ENCODE results near the gene TRIM10.

DNA sequence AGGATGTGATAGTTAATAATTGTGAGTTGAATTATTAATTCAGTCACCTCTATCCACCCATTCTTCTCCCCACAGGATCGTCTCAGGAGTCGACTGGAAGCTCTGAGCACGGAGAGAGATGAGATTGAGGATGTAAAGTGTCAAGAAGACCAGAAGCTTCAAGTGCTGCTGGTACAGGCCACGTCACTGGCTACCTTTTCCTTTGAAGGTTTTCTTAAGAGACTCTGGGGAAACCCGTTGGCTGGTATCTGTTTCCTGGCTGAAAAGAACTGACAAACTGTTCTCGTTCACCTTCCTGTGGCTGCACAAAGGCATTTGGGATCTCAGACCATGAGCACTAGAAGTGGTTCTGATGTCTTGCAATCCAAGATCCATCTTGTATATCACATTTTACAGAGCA, 6.1 kb upstream of the TRIM10 start:
- no peak for TF ChIP-seq GABPA (IDR thresholded peaks at IDR 0.05; ENCODE audit: low read depth)
- TF ChIP-seq, protein P1, sequence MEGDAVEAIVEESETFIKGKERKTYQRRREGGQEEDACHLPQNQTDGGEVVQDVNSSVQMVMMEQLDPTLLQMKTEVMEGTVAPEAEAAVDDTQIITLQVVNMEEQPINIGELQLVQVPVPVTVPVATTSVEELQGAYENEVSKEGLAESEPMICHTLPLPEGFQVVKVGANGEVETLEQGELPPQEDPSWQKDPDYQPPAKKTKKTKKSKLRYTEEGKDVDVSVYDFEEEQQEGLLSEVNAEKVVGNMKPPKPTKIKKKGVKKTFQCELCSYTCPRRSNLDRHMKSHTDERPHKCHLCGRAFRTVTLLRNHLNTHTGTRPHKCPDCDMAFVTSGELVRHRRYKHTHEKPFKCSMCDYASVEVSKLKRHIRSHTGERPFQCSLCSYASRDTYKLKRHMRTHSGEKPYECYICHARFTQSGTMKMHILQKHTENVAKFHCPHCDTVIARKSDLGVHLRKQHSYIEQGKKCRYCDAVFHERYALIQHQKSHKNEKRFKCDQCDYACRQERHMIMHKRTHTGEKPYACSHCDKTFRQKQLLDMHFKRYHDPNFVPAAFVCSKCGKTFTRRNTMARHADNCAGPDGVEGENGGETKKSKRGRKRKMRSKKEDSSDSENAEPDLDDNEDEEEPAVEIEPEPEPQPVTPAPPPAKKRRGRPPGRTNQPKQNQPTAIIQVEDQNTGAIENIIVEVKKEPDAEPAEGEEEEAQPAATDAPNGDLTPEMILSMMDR (IDR thresholded peaks at IDR 0.05 in 2 of 3, conservative IDR thresholded peaks at IDR 0.05 in 1 of 3; ENCODE audit: control insufficient read depth in 2 of 3, extremely low read depth in 1 of 3, insufficient read depth in 1 of 3, low read depth in 3 of 3, low read length in 3 of 3), result no peak
- TF ChIP-seq FOXM1 (IDR thresholded peaks at IDR 0.05; ENCODE audit: low read depth, low read length), result no peak
- no peak for TF ChIP-seq RFX5 (IDR thresholded peaks at IDR 0.05; ENCODE audit: low read depth, low read length)
- TF ChIP-seq, protein P2, sequence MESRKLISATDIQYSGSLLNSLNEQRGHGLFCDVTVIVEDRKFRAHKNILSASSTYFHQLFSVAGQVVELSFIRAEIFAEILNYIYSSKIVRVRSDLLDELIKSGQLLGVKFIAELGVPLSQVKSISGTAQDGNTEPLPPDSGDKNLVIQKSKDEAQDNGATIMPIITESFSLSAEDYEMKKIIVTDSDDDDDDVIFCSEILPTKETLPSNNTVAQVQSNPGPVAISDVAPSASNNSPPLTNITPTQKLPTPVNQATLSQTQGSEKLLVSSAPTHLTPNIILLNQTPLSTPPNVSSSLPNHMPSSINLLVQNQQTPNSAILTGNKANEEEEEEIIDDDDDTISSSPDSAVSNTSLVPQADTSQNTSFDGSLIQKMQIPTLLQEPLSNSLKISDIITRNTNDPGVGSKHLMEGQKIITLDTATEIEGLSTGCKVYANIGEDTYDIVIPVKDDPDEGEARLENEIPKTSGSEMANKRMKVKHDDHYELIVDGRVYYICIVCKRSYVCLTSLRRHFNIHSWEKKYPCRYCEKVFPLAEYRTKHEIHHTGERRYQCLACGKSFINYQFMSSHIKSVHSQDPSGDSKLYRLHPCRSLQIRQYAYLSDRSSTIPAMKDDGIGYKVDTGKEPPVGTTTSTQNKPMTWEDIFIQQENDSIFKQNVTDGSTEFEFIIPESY (IDR thresholded peaks at IDR 0.05), result no peak
- TF ChIP-seq SMC3 (IDR thresholded peaks at IDR 0.05; ENCODE audit: borderline replicate concordance, low read length), result no peak
- TF ChIP-seq, protein P3, sequence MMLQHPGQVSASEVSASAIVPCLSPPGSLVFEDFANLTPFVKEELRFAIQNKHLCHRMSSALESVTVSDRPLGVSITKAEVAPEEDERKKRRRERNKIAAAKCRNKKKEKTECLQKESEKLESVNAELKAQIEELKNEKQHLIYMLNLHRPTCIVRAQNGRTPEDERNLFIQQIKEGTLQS (IDR thresholded peaks at IDR 0.05; ENCODE audit: borderline replicate concordance, extremely low read depth, low read depth, low read length), result no peak
- no peak for TF ChIP-seq EP300 (IDR thresholded peaks at IDR 0.05; ENCODE audit: borderline replicate concordance in 1 of 2, control insufficient read depth in 1 of 2, low read depth in 2 of 2, low read length in 2 of 2)
- TF ChIP-seq, protein P4, sequence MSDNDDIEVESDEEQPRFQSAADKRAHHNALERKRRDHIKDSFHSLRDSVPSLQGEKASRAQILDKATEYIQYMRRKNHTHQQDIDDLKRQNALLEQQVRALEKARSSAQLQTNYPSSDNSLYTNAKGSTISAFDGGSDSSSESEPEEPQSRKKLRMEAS (IDR thresholded peaks at IDR 0.05; ENCODE audit: low read depth, low read length), result no peak
- no peak for TF ChIP-seq PML (IDR thresholded peaks at IDR 0.05; ENCODE audit: low read length)
